HG02973 (cell line): ENCODE data around the gene KLHL35.

Experiments
- ATAC-seq: cut with Tn5 transposase; IDR thresholded peaks from one replicate; pipeline ENCODE4 v1.9.1; 2021; ENCODE audit warnings: moderate library complexity; ENCODE audit not compliant: unreplicated experiment

The KLHL35 gene

DNA sequence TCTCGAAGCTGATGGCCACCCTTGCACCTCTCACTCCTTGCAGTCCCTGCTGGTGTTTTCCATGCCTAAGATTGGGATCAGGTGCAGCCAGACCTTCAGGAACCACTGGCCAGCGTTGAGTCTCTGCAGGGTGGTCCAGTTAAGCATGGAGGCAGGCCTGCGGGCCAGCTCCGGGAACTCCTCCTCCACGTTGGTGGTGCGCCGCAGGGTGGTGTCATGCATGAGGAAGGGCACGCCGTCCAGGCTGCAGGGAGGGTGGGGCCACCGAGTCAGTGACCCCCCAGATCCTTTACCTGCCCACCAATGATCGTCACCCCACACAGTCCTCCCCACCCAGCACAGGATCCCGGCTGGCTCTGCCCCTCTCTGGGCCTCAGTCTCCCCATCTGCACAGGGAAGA, 10.0 kb upstream of the KLHL35 start:
- ATAC-seq: no peak

GRCh38 chr11:75442161-75442885, 9.3 kb upstream of the KLHL35 start:
- ATAC-seq: no peak

- no peak for ATAC-seq
Observed at GRCh38 chr11:75441804-75442132, 8.8 kb upstream of the KLHL35 start.

DNA sequence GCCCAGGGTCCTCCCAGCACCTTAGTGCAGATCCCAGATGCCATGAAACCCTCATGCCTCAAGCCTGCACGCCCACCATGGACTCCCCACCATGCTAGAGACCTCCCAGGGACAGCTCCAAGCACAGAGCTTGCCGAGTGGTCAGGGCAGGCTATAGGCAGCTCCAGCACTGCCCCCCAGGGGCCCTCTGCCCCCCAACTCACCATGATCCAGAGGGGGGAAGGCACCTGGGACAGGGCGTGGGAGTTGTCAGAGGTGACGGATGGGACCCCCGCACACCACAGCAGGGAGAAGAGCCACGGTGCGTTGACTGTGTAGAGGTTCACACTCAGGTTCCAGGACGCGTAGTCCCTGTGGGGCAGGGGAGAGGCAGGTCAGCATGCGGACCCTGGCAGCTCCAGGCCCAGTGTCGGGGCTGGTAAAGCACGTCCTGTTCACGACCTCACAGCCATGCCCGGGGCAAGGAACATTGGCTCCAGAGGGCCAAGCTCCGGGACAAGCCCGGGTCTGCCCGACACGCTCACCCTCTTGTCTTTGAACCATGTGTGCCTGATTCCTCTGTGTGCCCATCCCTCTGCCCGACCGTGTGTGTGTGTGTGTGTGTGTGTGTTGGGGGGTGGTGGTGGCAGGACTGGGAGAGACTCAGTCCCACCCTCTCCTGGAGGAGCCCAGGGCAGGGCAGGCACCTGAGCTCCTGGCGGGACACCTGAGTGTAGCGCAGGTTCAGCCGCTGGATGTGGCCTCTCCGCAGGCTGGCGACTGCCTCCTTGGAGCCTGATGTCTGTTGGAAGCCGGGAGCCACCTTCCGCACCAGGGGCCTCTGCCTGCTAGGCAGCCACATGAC, 8.2 kb upstream of the KLHL35 start:
- no peak for ATAC-seq

GRCh38 chr11:75439495-75440120, 6.6 kb upstream of the KLHL35 start:
- no peak for ATAC-seq

DNA sequence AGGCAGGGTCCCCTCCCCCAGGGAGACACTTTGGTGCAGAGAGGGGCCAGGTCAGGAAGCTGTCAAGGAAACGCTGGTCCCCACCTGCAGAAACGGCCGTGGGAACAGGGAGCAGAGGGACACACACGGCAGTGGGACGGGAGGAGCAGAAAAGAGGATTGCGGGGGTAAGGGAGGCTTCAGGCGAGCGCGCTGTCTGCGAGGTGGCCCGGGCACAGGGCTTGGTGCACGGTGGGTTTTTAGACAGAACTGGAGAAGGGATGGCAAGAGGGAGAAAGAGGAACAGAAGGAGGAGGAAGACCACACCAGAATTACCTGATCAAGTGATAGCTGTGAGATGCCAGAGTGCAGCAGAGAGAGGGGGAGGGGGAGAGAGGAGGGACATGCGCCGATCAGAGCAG, 6.0 kb upstream of the KLHL35 start:
- ATAC-seq: no peak

DNA sequence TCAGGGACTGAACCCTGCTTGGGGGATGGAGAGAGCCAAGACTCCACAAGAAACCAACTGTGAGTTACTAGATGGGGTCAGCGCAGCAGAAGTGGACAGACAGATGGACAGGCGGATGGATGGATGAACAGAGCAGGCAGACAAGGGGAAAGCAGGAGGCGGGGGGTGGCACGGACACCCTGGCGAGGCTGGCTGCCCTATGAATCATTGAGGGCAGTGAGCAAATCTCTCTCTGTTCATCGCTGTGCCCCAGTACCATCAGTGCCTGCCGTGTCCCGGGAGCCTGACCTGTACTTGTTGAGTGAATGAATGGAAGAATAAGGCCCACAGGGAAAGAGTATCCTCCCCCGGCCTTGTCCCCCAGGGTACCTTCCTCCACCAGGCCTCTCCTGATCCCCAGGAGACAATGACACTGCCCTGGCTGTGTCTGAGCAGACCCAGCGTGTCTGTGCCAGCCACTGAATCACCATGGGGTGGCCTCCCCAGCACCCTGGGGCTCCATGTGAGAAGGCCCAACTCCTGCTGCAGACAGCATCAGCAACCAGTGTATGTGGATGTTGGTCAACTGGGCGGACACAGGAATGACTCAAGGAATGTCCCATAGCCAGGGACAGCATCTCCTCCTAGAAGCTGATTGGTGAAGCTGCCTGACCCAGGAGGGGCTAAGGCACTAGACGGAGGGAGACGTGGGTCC, 5.1 kb upstream of the KLHL35 start:
- no peak for ATAC-seq

- no peak for ATAC-seq
Observed at GRCh38 chr11:75436806-75437205, 3.8 kb upstream of the KLHL35 start.

- ATAC-seq: no peak
Observed at GRCh38 chr11:75435571-75435925, 2.5 kb upstream of the KLHL35 start.

DNA sequence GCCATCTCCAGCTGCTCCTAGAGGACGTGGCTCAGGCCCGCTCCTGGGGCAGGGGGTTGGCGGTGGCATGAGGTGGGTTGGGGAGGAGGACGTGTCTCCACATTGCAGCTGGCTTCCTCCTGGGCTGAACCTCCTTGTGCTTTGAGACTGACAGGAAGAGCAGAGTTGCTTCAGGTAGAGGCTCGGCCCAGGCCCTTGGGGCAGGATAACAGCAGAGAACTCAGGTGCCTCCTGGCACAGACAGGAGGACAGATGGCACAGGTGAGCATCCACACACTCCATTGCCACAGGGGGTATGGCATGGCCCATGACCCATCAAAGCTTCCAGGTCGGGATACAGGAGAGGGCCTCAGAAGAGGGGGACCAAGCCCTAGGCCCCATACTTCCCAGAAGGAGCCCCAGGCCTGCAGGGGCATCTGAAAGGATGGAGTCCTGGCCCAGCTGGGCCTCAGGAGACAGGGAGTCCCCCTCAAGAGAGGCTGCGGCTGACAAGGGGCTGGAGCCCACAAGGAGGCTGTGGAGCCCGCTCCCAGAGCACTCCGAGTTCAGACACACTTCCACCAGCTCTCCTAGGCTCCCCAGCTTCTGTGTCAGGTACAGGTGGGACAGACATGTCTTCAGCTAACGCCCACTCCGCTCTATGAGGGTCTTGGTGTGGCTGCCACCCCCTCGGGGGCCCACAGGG, 2.0 kb upstream of the KLHL35 start:
- ATAC-seq: no peak

DNA sequence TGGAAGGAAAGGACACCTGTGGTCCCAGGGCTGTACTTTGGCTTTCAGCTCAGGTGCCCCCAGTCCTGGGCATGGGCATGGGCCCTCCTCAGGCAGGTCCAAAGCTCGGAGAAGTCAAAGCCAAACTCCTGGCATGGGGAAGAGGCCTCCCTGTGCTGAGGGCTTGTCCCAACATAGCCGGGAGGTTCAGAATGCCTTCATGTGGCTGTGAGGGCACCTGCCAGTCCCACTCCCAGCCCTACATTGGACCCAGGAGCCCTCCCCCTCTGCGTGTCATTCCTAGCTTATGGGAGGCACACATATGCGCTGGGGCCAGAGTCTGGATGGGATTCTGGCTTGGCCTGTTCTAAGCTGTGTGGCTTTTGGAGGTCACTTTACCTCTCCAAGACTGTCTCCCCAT, 1.0 kb upstream of the KLHL35 start:
- ATAC-seq: no peak

DNA sequence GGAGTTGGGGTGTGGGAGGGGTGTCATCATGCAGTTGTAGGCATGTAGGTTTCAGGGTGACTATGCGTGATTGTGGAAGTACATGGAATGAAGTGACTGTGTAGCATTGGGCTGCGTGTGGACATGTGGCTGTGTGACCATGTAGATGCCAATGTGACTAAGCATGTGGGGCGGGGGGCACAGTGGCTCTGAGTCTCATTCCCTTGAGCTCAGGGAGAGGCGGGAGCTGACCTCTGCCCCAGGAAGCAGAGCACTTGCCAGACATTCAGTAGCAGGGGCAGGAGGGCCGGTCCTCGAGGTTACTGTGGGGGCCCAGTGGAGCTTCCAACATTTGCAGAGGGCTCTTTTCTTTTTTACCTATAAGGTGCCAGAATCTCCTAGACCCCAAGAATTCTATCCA, 440 bp upstream of the KLHL35 start:
- no peak for ATAC-seq

DNA sequence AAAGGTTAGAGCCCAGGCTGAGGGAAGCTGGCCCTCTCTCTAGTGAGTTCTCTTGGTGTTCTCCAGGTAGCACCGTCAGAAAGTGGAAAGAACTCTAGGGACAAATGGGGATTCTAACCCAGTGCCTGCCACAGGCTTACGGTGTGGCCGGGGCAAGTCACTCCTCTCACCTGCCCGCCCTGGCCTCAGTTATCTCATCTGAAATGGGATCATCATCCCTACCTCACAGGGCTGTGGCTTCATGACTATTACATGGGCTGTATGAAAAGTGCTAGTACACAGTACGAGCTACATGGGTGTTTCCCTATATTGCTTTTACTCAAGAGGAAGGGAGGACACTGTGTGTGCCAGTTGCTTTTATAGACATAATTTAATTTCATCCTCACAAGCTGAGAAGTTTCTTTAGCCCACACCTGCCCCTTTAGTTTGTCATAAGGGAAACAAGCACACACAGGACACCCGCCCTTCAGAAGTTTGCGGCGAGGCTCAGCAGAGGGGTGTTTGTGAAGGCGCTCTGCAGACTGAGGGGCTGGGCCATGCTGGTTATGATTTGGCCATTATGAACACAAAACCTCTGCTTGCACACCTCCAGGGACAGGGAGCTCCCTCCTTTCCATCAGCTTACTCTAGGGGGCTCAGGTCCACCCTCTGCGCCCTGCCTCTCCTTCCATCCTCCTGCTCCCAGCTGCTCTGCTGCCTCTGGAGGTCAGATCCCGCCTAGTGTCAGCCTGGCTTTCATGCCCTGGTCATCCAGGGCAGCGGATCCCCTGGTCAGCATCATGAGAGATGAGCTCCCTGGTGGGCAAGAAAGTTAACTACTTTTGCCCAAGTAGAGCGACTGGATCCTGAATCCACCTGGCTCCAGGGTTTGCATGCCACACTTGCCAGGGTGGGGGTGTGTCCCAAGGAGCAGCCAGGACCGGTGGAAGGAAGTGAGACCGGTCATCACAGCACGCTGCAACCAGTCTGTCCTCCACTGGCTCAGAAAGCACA, 1.2 kb downstream of the KLHL35 start:
- ATAC-seq: no peak

- ATAC-seq: no peak
Observed at GRCh38 chr11:75430714-75431532, 2.1 kb downstream of the KLHL35 start.

DNA sequence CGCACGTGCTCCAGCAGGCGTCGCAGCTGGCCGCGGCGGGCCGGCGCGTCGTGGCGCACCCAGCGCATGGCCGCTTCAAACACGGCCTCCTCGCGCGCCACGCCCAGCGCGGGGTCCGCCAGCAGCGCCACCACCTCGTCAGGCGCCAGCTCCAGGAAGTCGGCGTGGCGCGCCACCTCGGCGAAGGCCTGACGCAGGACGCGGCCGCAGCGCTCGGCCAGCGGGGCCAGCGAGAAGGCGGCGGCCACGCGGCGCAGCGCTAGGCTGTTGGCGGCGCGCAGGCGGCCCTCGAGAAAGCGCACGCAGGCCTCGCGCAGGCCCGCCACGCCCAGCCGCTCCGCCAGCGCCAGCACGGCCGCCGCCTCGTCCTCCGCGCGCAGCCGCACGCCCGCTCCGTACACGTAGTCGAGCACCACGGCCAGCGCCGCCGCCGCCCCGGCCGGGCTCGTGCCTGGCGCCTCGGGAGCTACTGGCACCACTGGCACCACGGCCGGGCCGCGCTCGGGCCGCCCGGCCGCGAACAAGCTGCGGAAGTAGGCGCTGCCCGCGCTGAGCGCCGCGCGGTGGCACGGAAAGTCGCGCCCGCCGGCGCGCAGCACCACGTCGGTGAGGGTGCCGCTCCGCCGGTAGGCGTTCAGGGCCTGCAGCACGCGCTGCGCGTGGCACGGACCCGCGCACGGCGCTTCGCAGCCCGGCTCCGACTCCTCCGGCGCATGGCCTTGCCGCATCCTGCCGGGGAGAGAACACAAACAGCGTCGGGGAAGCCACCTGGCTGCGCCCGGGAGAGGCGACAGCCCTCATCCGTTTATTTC, 2.9 kb downstream of the KLHL35 start:
- ATAC-seq: no peak

DNA sequence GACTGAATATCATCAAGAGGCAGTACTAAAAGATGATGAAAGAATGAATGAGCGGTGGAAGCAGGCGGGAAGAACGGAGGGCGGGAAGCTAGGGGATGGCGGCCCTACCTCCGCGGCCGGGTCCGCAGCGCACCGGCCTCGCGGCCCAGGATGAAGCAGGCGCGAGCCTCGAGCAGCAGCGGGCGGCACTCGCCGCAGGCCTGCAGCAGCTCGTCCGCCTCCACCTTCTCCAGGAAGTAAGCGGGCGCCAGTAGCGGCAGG, 3.4 kb downstream of the KLHL35 start:
- ATAC-seq: no peak

GRCh38 chr11:75428989-75429640, 3.9 kb downstream of the KLHL35 start:
- ATAC-seq: no peak

DNA sequence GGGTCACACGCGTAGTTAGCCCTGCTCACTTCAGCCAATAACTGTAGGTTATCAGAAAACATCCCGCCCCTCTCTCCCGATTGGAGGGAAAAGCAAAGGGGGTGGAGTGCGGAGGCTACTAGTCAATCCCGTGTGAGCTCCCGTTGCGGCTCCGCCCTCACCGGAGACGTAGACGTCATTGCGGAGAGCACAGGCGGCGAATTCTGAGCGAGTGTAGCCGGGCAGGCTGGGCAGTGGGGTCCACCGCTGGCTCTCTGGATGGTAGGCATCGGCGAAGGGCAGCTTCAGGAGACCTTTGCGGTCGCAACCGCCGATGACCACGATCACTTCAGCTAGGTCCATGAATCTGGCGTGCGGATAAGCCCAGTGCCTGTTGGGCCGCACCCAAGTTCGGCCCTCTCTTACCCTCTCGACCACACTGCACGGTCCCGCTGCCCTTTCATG, 4.7 kb downstream of the KLHL35 start:
- ATAC-seq: no peak
